NCI-H69 (cell line): ENCODE measurements around the gene PLAAT5.

Experiments used
- DNase-seq: peaks from one replicate; lab custom pipeline; 2025; lab: John Stamatoyannopoulos, UW

Gene PLAAT5

DNA sequence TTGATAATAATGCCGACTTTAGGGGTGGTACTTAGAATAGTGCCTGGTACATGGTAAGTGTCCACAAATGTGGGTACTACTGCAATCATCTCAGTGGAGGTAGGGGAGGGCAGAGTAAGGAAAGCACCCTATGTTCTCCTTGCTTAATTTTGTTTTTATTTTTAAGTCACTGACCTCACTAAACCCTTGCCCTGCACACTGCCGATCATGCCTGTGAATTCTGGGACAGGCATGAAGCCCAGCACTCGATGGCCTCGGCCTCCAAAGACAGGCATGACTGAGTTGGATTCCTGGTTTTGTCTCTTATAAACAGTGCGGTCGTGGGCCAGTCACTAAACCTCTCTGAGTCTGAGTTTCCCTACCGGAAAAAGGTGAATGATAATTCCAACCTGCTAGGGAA lies 21.8 kb upstream of the PLAAT5 start:
- DNase-seq: no peak

DNA sequence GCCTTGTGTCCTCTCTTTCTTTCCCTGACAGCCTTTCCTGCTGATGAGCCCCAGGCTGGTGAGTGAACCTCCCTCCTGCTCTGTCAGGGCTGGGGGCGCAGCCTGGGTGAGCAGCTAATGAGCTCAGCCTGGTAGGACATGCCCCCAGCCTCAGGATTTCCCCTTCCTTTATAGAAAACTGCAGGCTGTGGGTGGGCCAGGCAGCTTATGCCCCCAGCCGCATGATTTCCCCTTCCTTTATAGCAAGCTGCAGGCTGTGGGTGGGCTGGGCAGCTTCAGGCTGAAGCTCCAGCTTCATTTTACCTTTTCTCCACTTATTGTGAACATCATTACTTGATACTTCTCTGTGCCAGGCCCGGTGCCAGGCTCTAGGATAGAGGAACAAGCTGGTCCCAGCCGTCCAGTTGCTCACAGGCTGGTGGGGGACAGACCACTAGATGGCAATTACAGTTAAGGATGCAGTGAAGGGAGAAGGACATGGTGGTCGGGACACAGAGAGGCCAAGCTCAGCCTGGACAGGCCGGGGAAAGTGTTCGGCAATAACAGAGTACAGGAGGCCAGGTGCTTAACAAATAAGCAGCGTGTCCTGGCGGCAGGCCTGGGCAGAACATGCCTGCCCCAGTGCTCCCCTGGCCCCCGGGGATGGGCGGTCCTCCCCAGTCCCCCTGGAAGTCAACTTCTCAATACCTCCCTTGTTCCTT lies 20.2 kb upstream of the PLAAT5 start:
- no peak for DNase-seq

DNA sequence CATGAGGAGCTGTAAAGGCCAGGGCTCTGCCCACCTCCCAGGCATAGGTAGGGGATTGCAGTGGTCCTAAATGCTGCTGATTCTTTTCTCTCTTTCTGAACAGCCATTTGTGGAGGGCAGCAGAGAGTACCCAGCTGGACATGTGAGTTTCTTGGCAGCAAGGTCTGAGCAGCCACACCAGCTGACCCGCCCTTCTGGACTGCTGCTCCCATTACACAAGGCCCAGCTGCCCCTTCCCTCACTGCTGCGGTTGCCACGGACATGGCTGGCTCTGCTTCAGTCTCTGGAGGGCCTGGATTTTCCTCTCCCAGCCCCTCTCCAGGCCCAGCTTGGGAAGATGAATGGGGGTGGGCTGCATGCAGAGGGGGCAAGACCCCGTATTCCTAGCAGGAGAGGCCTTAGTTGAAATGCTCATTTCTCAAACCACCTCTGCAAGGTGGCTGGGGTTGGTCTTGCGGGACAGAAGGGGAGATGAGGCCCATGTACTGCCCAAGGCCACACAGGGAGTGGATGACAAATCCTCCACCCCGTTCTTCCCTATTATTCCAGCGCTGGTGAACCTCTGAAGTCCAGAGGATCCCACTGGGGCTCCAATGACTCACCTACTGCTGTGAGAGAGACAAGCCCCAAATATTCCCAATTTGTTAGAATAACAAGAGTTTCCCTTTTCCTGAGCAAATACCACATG lies 19.5 kb upstream of the PLAAT5 start:
- DNase-seq: no peak

DNA sequence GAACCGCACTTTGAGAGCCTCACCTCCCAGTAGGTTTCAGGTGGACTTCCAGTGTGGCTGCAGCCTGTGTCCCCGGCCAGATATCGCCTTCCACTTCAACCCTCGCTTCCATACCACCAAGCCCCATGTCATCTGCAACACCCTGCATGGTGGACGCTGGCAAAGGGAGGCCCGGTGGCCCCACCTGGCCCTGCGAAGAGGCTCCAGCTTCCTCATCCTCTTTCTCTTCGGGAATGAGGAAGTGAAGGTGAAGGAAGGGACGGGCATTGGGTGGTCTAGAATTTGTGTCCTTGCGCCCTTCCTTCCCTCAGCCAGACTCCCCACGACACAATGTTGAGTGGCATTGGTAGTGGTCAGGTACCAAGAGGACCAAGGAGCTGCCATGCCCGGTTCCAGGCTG lies 17.8 kb upstream of the PLAAT5 start:
- DNase-seq: no peak

DNA sequence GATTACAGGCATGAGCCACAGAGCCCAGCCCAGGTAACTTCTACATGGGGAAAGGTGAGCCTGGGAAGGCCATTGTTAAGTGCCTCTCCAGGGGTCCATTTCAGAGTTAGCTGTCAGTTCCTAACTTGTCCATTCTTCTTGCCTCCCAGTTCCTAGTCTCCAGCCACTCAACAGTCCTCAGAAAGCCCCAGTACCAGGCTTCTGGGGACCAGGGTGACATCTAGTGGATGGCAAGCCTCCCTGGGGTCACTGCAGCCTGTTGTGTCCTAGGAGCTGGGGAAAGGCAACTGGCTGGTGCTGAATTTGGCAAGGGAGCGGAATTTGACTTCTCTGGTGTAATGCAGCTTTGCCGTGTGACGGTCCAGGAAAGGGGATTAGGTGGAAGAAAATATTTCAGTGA lies 17.0 kb upstream of the PLAAT5 start:
- peak; percentile 10 for DNase-seq

DNA sequence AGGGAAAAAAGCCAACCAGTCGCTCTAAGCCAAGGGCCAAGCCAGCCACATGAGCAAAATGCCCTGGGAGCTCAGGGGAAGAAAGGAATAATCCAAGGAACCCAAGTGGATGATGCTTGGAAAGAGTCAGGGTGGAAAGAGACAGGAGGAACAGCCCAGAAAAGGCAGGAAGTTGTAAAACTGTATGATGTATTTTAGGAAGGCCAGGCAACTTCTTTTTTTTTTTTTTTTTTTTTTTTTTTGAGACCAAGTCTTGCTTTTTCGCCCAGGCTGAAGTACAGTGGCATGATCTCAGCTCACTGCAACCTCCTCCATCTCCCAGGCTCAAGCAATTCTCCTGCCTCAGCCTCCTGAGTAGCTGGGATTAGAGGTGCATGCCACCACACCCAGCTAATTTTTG lies 16.5 kb upstream of the PLAAT5 start:
- no peak for DNase-seq

DNA sequence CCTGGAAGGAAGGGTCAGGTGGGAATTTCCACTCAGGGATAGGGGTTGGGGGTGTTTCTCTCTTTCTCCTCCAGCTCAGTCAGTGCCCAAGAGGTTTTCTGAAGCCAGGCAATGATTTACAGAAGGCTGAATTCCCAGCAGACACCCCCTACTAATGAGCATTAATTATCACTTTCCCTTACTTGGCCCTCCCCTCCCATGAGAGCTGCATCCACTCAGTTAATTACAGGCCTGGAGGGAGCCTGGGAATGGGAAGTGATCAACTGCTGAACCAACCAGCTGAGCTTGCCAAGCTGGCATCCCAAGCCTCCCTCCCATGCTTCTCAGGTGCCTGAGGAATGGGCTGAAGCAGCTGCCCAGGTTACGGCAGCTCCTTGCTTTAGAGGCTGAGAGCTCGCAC lies 15.9 kb upstream of the PLAAT5 start:
- DNase-seq: peak; percentile 79

DNA sequence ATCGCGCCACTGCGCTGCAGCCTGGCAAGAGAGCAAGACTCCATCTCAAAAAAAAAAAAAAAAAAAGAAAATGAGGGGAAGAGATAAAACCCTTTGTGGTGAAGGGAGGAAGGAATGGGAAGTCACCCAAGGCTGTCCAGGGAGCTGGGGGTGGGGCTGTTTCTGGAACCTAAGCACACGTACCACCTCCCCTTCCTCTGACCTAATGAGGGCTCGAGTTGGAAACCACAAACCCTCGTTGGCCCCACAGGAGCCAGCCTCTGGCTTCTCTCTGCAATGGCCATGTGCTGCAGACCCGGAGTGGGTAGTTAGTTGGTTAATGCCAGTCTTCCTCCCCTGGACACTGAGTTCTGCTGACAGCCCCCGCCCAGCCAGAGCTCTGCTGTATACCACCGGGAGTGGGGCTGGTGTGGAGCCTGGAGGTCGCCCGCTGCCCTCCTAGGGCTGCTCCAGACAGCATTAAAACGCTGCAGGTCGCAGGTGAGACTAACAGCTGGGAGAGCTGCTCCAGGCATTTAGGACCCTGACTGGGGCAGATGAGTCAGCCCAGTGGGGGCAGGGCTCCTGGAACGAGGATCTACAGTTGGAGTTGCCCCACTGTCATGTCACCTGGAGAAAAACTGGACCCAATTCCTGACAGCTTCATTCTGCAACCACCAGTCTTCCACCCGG lies 15.0 kb upstream of the PLAAT5 start, which contains the start of gene LGALS12:
TSS of gene LGALS12 (plus strand) at position 228 of the 672 bp plus-strand sequence. CDS start at position 603, 375 bp downstream.
- DNase-seq: peak; percentile 21

DNA sequence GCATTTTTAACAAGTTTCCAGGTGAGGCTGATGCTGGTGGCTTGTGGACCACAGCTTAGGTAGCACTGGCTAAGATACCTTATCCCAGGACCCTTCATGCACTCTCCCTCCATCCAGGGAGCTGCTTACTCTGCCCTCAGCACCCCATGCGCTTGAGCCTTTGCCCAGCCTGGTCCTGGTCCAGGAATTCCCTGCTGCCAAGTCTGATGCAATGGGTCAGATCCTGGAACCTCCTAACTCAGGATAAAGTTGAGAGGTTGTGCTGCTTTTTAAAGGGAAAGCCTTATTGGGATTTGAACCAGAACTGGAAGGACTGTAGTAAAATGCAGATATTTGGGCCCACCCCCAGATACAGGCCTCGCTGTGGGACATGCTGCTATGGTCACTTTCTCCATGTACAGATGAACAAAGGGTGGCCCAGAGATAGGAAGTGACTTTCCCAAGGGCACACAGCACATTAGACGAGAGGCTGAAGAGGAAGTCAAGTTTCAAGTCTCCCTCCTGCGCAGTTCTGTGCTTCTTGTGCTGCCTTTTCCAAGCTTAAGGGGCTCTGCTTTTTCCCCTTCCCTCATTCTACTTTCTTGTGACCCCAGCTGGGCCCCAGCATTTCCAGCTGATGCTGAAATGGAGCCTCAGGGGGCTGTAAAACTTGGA lies 14.1 kb upstream of the PLAAT5 start:
- no peak for DNase-seq

DNA sequence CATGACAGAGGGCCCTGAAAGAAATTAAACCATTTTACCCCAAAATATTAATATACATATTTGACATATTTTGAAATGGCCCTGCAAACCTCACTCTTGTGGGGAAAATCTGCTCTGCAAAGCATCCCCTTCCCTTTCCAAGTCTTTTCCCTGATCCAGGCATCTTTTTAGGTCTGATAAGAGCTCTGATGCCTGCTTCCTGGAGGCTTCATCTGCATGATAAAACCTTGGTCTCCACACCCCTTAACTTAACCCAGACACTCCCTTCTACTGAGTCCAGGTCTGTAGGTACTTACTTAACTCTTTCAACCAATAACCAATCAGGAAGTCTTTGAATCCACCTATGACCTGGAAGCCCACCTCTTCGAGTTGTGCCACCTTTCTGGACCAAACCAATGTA lies 13.1 kb upstream of the PLAAT5 start:
- DNase-seq: no peak

DNA sequence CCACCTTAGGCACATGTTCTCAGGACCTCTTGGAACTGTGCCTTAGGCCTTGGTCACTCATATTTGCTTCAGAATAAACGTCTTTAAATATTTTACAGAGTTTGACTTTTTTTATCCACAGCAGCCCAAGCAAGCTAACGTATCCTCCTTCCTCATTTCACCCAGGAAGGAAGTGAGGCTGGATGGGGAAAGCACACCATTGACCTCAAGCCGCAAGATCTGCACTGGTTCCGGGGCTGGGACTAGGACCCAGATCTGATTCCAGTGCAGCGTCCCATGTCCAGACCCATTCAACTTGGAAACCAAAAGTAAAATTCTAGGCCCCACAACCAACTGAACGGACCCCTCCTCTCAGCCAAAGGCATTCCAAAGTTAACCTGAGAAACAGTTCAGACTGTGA lies 12.5 kb upstream of the PLAAT5 start:
- DNase-seq: no peak

DNA sequence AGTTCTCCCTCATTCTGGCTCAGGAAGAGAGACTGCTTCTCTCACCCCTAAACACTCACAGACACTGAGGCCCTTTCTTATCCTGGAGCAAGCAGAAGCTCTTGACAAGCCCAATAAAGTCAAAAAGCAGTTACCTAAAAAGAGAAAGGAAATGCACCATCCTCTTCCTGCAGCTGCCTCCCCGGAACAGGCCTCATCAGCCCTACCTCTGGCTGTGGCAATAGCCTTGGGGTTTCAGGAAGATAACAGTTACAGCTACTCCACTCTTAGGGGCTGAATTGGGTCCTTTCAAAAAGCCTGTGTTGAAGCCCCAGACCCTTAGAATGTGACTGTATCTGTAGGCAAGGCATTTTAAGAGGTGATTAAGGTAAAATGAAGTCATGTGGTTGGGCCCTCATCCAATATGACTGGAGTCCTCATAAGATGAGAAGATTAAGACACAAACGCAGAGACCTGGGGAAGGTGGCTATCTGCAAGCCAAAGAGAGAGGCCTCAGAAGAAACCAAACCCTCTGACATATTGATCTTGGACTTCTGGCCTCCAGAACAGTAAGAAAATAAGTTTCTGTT lies 11.4 kb upstream of the PLAAT5 start:
- DNase-seq: no peak

DNA sequence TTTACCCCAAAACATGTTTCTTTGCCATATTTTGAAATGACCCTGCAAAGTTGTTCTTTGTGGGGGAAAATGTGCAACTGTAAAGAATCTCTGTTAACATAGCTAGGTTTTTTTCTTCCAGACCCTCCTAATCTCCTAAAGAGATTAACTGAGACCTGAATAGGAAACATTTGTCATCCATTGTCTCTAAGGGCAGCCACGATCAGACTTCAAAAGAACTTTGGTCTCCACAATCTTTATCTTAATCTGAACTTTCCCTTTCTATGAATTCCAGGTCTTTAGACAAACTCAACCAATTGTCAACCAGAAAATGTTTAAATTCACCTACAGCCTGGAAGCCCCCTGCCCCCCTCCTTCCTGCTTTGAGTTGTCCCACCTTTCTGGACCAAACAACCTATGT lies 10.3 kb upstream of the PLAAT5 start:
- no peak for DNase-seq

DNA sequence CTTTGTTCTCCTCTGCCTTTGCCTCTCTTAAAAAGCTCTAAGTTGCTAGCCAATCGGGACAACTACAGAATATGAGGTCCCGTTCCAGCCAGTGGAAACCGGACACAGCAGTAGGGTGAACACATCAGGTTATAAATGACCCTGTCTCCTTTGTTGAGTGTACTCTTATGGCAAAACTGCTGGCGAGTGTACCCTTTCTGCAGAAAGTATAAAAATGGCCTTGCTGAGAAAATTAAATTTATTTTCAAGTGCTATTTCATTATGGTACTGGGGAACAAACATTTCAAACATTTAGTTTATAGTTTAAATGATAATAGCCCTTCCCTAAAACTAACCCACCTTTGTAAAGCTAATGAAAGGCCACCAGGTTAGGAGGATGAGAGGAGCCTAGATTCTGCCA lies 8.9 kb upstream of the PLAAT5 start:
- no peak for DNase-seq

DNA sequence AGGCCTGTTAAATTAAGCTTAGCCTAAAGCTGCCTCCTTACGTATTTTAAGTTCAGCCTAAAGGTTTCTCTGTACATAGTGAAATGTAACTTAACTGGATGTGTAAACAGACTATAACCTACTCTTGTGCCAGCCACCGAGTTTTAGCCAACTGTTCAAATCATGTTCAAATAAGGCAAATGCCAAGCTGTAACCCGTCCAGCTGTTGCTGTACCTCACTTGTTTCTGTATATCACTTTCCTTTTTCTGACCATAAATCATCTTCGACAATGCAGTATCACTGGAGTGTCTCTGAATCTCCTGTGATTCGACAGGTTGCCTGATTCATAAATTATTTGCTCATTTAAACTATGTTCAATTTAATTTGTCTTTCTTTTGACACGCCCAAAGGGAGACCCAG lies 4.0 kb upstream of the PLAAT5 start:
- DNase-seq: no peak

DNA sequence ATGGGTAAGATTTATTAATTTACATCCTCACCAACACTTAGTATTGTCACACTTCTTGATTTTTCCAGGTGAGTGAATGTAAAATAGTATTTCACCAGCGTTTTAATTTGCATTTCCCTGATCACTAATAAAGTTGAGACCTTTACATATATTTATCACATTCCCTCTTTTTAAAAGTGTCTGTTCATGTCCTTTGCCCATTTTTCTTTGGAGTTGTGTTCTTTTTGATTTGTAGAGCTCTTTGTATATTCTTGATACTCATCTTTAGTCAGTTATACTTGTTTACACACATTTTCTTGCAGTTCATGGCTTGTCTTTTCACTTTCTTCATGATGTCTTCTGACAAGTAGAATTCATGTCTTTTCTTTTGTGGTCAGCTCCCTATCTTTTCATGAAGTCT lies 2.2 kb upstream of the PLAAT5 start:
- no peak for DNase-seq

DNA sequence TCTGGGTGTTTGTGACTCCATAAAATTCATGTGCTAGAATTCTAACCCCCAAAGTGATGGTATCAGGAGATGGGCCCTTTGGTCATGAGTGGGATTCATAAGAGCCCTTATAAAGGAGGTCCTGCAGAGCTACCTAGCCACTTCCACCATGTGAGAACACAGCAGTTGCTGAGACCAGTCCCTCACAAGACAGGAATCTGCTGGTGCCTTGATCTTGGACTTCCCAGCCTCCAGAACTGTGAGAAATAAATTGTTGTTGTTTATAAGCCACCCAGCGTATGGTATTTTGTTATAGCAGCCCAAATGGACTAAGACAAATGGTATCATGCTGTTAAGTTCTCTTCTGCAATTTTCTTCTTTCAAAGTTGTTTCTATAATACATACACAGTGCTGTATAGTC lies 1.5 kb upstream of the PLAAT5 start:
- no peak for DNase-seq

DNA sequence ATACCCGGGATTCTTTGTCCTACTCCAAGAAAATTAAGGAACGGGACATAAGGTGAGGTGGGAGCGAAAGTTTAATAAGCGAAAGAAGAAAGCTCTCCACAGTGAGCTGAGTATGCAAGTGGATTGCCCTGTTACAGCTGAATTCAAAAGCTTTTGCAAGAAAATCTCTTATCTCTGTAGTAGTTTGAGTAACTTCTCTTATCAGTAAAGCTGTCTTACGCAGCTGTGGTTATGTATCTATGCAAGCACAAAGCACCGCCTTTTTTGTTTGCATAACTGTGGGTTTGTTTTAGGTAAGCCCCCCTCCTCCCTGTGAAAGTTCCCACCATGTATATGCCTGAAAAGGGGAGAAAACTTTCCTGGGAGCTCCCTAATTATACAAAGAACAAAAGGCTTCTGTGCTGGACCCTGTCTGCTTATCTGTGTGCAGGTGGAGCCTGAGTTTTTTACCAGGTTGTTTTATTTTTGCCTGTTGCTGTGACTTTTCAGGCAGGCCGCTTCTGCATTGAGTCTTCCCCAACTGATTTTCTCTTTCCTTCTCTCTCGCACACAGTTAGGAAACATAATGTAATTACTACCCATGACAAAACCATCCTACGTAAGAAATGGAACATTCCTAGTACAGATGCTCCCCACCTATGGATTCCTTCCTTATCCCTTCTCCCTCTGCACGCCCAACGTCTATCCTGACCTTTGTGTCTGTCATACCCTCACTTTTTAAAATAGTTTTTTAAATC lies 837 bp upstream of the PLAAT5 start:
- no peak for DNase-seq

DNA sequence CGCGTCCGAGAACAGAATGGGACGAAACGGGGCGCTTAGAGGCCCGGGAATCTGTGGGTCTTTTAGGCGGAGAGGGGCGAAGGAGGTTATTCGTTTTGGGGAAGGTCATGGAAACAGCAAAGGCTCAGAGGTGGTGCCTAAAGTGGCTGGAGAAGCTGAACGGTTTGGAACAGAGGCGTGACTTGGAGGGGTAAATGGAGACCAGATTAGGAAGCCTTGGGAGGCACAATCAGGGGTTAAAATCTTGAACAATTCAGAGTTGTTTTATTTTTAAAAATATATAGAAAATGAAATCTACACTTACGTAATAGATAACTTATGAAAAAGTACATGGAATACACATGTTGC lies 247 bp upstream of the PLAAT5 start:
- DNase-seq: no peak

DNA sequence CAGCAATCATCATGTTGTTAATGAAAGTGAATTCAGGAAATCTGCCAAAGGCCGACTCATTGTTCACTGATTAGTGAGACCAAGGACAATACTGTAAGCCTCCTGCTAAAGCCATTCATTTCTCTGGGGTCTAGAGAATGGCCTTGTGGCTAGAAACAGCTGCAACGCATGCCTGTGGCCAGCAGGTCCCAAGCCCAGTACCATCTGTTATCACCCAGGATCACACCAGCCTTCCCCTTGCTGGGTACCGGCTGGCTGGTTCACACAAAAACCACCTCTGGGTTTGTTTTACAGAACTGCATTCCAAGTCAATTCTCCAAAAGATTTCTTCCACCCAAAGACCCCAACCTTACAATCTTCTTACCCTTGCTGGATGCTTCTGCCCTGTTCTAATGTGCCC lies 1.1 kb downstream of the PLAAT5 start:
- no peak for DNase-seq

DNA sequence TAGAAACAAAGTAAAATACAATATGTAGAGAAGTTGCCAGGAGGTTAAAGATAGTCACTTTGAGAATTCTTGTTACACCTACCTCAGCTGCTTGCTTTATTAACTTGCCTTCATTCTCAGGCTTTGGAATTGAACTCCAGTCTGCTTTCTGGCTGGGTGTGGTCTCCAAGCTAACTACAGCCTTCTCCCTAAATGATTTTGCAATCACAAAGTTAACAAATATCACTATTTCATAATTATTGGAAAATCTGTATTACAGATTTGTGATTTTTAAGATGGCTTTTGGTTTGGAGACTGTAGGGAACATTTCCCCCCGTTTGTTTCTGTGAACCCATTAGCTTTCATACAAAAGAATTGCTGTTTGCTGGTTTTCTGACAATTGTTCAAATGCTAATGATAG lies 2.2 kb downstream of the PLAAT5 start:
- no peak for DNase-seq

DNA sequence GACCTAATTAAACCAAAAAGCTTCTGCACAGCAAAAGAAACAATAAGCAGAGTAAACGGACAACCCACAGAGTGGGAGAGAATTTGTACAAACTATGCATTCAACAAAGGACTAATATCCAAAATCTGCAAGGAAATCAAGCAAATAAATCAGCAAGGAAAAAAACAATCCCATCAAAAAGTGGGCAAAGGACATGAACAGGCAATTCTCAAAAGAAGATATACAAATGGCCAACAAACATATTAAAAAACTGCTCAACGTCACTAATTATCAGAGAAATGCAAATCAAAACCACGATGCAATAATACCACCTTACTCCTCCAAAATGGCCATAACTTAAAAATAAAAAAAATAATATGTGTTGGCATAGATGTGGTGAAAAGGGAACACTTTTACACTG lies 5.2 kb downstream of the PLAAT5 start:
- DNase-seq: no peak
